Natural killer cell (primary cell): ENCODE results near the gene ZBTB5. TPM values are rescaled to one million over a fixed set of nuclear protein-coding genes. Genes with fewer than 3 reads are reported as not detected.

ENCODE experiments used
- ATAC-seq, 3 donors: fragments of 150-1000 bp in 2 of 3; fragments of 200-7000 bp in 1 of 3; cut with Tn5 transposase; 1 replicate in 1 of 3; 2 replicates in 2 of 3; pipeline ENCODE4 v1.10.0; 2021; ENCODE audit warnings: mild to moderate bottlenecking in 2 of 3, moderate library complexity in 2 of 3
- DNase-seq, 2 donors: peaks; one replicate each; pipeline versions ENCODE4 v3.0.0 to v3.0.0-alpha.2; 2013 to 2021; ENCODE audit warnings: mixed read lengths in 1 of 2
- H3K27ac ChIP-seq: one replicate; pipeline ENCODE4 v1.5.1; 2013; ENCODE audit warnings: mild to moderate bottlenecking, low read length
- H3K27me3 ChIP-seq: one replicate; pipeline ENCODE4 v1.6.1; 2013; ENCODE audit warnings: low read length; ENCODE audit not compliant: control insufficient read depth, insufficient read depth
- H3K36me3 ChIP-seq: one replicate; pipeline ENCODE4 v1.6.1; 2013; ENCODE audit warnings: low read length; ENCODE audit not compliant: control insufficient read depth, insufficient read depth
- H3K4me1 ChIP-seq: one replicate; pipeline ENCODE4 v1.6.1; 2013; ENCODE audit warnings: low read length; ENCODE audit not compliant: control insufficient read depth, insufficient read depth
- H3K4me3 ChIP-seq: one replicate; pipeline ENCODE4 v1.5.1; 2013; ENCODE audit warnings: low read length
- H3K9me3 ChIP-seq: one replicate; pipeline ENCODE4 v1.6.1; 2013; ENCODE audit warnings: low read length; ENCODE audit not compliant: control insufficient read depth, insufficient read depth
- H3K27ac Mint-ChIP-seq, 2 donors: one replicate each; pipeline ENCODE4 v1.8.0; 2022; ENCODE audit warnings: mild to moderate bottlenecking in 2 of 2, mixed read lengths in 2 of 2, moderate library complexity in 1 of 2
- H3K27me3 Mint-ChIP-seq, 2 donors: one replicate each; pipeline ENCODE4 v1.8.0; 2022; ENCODE audit warnings: low read depth in 2 of 2, mixed read lengths in 2 of 2
- H3K36me3 Mint-ChIP-seq: one replicate; pipeline ENCODE4 v1.8.0; 2022; ENCODE audit warnings: mixed read lengths
- H3K4me1 Mint-ChIP-seq, 2 donors: one replicate each; pipeline ENCODE4 v1.8.0; 2022; ENCODE audit warnings: mixed read lengths in 2 of 2
- H3K4me3 Mint-ChIP-seq: one replicate; pipeline ENCODE4 v1.8.0; 2022; ENCODE audit warnings: mild to moderate bottlenecking, moderate library complexity, mixed read lengths
- H3K9me3 Mint-ChIP-seq, 2 donors: one replicate each; pipeline ENCODE4 v1.8.0; 2022; ENCODE audit warnings: mixed read lengths in 2 of 2
- WGBS: methylation state at CpG from one replicate; pipeline ENCODE4 v1.1.7; 2013; ENCODE audit warnings: missing lambda C conversion rate; ENCODE audit not compliant: insufficient coverage; 5-methylcytosine and 5-hydroxymethylcytosine counted together
- intact Hi-C: fragments of 100-400 bp; cut with micrococcal nuclease; formaldehyde crosslinking; loops from one replicate; pipeline ENCODE4 v1.14.2; 2022
- total RNA-seq, 4 donors: library from RNA; stranded (reverse); fragments of 120-200 nt in 1 of 4; gene quantifications; one replicate each; pipeline versions ENCODE4 v1.2.3 to v1.2.4, GENCODE V29; 2013 to 2022
- TF ChIP-seq, protein P1 (sequence below): fragments of 200-600 bp; IDR thresholded peaks from one replicate; pipeline ENCODE4 v1.8.0; 2022; ENCODE audit warnings: antibody characterized with exemption

Gene ZBTB5
- total RNA-seq, 3 donors from 2014 or later (not counting 1 experiment from before 2014, with no cell fraction given) = 12.6 to 14.2 (median 13.3) TPM

DNA sequence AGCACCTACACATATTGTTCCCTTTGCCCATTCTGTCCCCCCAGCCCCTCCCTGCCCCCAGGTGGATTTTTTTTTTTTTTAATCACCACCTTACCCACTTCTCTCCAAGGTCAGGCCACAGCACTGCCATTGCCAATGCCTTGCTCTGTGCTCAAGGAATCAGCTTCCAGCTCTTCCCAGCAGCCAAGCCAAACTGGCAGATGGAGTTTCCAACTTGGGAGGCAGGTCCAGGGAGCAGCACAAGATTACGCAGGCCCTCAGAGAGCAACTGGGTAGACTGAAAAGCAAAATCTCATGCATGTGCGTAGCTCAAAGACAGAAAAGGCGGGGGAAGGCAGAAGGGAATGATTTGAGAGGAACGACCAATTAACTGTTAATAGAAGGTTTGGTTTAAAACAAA lies 27.6 kb downstream of the ZBTB5 start:
- TF ChIP-seq, protein P1, sequence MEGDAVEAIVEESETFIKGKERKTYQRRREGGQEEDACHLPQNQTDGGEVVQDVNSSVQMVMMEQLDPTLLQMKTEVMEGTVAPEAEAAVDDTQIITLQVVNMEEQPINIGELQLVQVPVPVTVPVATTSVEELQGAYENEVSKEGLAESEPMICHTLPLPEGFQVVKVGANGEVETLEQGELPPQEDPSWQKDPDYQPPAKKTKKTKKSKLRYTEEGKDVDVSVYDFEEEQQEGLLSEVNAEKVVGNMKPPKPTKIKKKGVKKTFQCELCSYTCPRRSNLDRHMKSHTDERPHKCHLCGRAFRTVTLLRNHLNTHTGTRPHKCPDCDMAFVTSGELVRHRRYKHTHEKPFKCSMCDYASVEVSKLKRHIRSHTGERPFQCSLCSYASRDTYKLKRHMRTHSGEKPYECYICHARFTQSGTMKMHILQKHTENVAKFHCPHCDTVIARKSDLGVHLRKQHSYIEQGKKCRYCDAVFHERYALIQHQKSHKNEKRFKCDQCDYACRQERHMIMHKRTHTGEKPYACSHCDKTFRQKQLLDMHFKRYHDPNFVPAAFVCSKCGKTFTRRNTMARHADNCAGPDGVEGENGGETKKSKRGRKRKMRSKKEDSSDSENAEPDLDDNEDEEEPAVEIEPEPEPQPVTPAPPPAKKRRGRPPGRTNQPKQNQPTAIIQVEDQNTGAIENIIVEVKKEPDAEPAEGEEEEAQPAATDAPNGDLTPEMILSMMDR = no peak
- H3K27me3 ChIP-seq = no peaks in the 10 kb centered on the region
- intact Hi-C loops = no loop called here
- H3K9me3 ChIP-seq = no peaks in the 10 kb centered on the region
- H3K27ac Mint-ChIP-seq = no peak overlapping the region
- WGBS = 97% methylated on average over 4 of the region's 4 CpGs
- peaks cover 5% of the 10 kb centered on the region for H3K4me1 ChIP-seq
- DNase-seq (no peak), ATAC-seq (no peak)
- H3K4me1 Mint-ChIP-seq = peaks cover 4 to 5% of the 10 kb centered on the region in 2 donors
- no peaks in the 10 kb centered on the region for H3K9me3 Mint-ChIP-seq
- no peaks in the 10 kb centered on the region for H3K27me3 Mint-ChIP-seq
- no peak overlapping the region for H3K27ac ChIP-seq
- H3K4me3 Mint-ChIP-seq = no peak overlapping the region
- H3K4me3 ChIP-seq = no peak overlapping the region
- no peaks in the 10 kb centered on the region for H3K36me3 Mint-ChIP-seq
- peaks cover 59% of the 10 kb centered on the region for H3K36me3 ChIP-seq

DNA sequence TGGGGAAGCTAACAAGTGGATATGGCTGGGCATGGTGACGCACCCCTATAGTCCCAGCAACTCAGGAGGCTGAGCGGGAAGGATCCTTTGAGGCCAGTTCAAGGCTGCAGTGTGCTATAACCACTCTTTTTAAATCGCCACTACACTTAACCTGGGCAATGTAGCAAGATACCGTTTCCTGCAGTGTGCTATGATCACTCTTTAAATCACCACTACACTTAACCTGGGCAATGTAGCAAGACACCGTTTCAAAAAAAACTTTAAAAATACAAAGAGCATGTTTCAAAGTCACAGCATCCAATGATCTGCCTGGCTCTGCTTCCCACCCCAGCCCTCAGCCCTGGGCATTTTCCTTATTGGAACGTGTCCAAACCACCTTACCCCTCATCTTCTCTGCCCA lies 28.2 kb downstream of the ZBTB5 start:
- Mint-ChIP-seq H3K27me3 (no peaks in the 10 kb centered on the region), H3K4me3 (no peak overlapping the region), H3K4me1 (peaks cover 5 to 7% of the 10 kb centered on the region in 2 donors), H3K36me3 (no peaks in the 10 kb centered on the region), H3K27ac (no peak overlapping the region), H3K9me3 (no peaks in the 10 kb centered on the region)
- Histone ChIP-seq H3K27me3 (no peaks in the 10 kb centered on the region), H3K36me3 (peaks cover 53% of the 10 kb centered on the region), H3K9me3 (no peaks in the 10 kb centered on the region), H3K4me3 (no peak overlapping the region), H3K4me1 (peaks cover 9% of the 10 kb centered on the region), H3K27ac (no peak overlapping the region)
- DNase-seq (no peak), ATAC-seq (no peak)
- 94% methylated on average over 6 of the region's 6 CpGs for WGBS
- intact Hi-C loops = no loop called here
- TF ChIP-seq, protein P1 = no peak

DNA sequence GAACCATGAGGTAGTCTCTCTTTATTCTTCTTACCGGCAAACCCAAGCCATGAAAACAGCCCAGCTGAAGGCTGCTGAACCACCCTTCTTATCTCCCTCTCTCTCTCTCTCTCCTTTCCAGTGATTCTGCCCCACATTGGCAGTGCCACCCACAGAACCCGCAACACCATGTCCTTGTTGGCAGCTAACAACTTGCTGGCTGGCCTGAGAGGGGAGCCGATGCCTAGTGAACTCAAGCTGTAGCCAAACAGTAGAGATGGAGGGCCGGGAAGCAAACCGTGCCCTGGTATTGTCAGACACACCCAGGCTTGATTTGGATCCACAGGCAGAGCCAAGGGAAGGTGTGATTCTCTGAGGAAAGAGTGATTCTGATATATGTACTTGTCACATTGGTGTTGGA lies 28.7 kb downstream of the ZBTB5 start:
- no peak for ATAC-seq
- peaks cover 50% of the 10 kb centered on the region for H3K36me3 ChIP-seq
- DNase-seq = no peak
- intact Hi-C loops = no loop called here
- Mint-ChIP-seq H3K36me3 (no peaks in the 10 kb centered on the region), H3K27me3 (no peaks in the 10 kb centered on the region), H3K4me3 (no peak overlapping the region), H3K27ac (no peak overlapping the region), H3K9me3 (no peaks in the 10 kb centered on the region), H3K4me1 (peaks cover 5 to 7% of the 10 kb centered on the region in 2 donors)
- no peak overlapping the region for H3K4me3 ChIP-seq
- WGBS = 98% methylated on average over 5 of the region's 5 CpGs
- TF ChIP-seq, protein P1 = no peak
- peaks cover 9% of the 10 kb centered on the region for H3K4me1 ChIP-seq
- H3K27ac ChIP-seq = no peak overlapping the region
- no peaks in the 10 kb centered on the region for H3K27me3 ChIP-seq
- no peaks in the 10 kb centered on the region for H3K9me3 ChIP-seq

DNA sequence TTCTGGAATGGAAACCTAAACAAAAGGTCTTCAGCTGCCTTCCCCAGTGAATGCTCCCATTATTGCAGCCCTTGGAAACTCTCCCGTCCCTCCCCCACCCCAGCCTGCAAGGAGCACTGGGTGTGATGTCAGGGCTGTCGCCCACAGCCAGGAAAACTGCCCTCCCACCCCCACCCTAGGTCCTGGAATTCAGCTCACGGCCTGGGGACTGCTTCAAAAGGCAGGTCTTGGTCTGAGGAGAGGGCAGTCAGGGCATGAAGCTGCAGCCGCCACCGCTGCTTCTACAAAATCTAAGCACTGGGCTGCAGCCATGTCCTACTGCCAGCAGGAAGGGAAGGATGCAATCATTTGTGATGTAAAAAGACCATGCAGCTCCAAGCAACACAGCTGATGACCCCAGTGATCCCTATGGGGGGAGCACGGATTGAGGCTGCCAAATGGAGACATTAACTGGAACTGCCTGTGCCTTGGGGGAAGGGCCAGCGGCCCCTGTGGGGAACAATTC lies 31.3 kb downstream of the ZBTB5 start:
- H3K9me3 ChIP-seq = no peaks in the 10 kb centered on the region
- Mint-ChIP-seq H3K4me1 (peaks cover 5 to 7% of the 10 kb centered on the region in 2 donors), H3K9me3 (no peaks in the 10 kb centered on the region), H3K4me3 (no peak overlapping the region), H3K27ac (no peak overlapping the region), H3K36me3 (no peaks in the 10 kb centered on the region), H3K27me3 (no peaks in the 10 kb centered on the region)
- no peak overlapping the region for H3K27ac ChIP-seq
- no peaks in the 10 kb centered on the region for H3K27me3 ChIP-seq
- no peak for DNase-seq
- H3K36me3 ChIP-seq = peaks cover 40% of the 10 kb centered on the region
- TF ChIP-seq, protein P1 = no peak
- H3K4me1 ChIP-seq = peaks cover 9% of the 10 kb centered on the region
- H3K4me3 ChIP-seq = no peak overlapping the region
- no peak for ATAC-seq
- intact Hi-C loops = no loop called here
- WGBS = 97% methylated on average over 6 of the region's 7 CpGs
